Measurements from ENCODE around the gene AGBL4.

- no peak for TF ChIP-seq GATA2 (IDR thresholded peaks at IDR 0.05; ENCODE audit: low read depth, low read length)
- no peak for TF ChIP-seq GATA3 (IDR thresholded peaks at IDR 0.05; ENCODE audit: low read depth, low read length)
Observed at GRCh38 chr1:48979940-48980339, 1043.8 kb downstream of the AGBL4 start.

All from SH-SY5Y (cell line).